Tibial nerve (tissue), 4 donors: ENCODE results near the gene DCN.

ENCODE experiments used
- CTCF ChIP-seq, 5 experiments: fragments of 200-600 bp in 3 of 5; fragments of 450-650 bp in 2 of 5; sonication (generic) in 3 of 5; IDR thresholded peaks; one replicate each; pipeline ENCODE4 v1.5.1; 2016 to 2019; ENCODE audit warnings: antibody characterized with exemption in 5 of 5, mild to moderate bottlenecking in 3 of 5, moderate library complexity in 2 of 5
- EP300 ChIP-seq, 2 donors: sonication (generic); formaldehyde crosslinking; IDR thresholded peaks; one replicate each; pipeline ENCODE4 v1.6.1; 2017; ENCODE audit warnings: antibody characterized with exemption in 2 of 2, mild to moderate bottlenecking in 1 of 2

DNA sequence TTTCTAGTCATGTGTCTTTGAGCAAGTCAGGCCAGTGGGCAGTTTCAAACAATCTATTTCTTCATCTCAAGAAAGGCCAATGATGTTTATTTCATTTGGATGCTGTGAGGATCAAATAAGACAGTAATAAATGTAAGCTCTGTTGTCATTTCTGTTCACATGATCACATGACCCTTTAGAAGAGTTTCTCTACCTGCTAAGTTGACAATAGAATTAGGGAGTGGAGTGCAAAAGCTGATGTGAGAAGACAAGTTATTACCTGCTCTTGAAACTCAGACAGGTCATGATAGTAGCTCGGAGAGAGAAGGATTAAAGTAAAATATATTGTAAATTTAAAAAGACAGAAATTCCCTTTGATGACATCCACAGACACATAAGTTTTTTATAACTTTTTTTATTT lies 37.3 kb upstream of the DCN start:
- TF ChIP-seq EP300 (IDR thresholded peaks at IDR 0.05) (no peak), CTCF (IDR thresholded peaks at IDR 0.05) (no peak)
